GM12874 (cell line): ENCODE data around the gene ARHGAP42.

Experiments
- TF ChIP-seq, protein P1 (sequence below): IDR thresholded peaks from 2 replicates; pipeline ENCODE4 v1.5.1; 2011; ENCODE audit warnings: low read depth, mild to moderate bottlenecking, control low read depth, low read length, moderate library complexity; ENCODE audit not compliant: insufficient read depth

ARHGAP42 gene

DNA sequence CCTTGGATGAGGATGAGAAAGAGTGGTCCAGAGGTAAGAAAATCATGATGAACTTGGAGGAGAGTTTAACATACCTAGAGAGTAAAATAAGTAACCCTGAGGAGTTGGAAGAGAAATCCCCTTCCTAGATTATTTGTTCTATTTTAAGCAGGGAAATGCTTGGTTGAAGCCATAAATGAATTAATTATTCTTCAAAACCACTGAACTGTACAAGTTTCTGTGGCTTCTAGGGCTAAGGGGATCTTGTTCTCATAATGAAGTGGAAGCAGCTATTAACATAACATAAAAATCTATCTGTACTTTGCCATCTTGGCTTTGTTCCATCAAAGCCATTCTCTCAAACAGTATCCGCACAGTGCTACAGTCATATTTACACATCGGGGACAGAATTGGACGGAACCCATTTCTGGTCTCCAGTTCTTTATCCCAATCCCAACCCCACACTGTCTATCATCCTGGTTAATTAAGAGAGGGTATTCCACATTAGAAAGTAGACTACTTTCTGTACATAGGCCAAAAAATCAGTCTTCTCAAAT is 14.5 kb upstream of the ARHGAP42 start:
- TF ChIP-seq, protein P1, sequence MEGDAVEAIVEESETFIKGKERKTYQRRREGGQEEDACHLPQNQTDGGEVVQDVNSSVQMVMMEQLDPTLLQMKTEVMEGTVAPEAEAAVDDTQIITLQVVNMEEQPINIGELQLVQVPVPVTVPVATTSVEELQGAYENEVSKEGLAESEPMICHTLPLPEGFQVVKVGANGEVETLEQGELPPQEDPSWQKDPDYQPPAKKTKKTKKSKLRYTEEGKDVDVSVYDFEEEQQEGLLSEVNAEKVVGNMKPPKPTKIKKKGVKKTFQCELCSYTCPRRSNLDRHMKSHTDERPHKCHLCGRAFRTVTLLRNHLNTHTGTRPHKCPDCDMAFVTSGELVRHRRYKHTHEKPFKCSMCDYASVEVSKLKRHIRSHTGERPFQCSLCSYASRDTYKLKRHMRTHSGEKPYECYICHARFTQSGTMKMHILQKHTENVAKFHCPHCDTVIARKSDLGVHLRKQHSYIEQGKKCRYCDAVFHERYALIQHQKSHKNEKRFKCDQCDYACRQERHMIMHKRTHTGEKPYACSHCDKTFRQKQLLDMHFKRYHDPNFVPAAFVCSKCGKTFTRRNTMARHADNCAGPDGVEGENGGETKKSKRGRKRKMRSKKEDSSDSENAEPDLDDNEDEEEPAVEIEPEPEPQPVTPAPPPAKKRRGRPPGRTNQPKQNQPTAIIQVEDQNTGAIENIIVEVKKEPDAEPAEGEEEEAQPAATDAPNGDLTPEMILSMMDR: no peak

DNA sequence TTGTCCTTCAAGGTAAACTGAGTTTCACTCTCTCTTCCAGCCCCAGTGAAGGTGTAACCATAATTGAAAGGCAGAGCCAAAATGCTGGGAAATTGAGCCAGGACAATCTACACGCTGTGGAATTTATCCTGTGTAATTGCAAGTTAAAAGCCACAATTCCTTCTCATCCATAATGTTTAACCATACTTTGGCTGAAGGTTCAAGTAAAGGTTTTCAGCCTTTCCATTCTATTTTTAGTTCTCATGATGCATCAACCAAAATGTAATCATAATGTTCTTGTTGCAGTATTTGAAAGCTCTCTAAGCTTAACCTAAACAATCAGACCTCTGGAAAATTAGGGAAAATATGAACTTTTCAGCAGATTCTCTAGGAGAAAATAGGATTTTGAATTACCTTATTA is 14.0 kb upstream of the ARHGAP42 start:
- TF ChIP-seq, protein P1: no peak

DNA sequence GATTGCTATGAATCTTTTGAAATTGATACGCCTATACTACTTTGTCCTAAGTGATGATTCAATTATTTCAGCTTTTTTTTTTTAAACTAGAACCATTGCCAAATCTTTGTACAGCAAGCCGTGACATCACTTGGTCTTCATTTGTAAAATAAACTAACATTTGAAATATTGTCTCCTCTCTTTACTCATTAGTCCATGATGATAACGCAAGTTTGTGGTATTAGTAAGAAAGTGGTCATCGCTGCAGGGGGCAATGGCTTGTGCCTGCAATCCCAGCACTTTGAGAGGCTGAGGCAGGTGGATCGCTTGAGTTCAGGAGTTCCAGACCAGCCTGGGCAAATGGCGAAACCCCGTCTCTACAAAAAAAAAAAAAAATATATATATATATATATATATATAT is 12.9 kb upstream of the ARHGAP42 start:
- TF ChIP-seq, protein P1: no peak

DNA sequence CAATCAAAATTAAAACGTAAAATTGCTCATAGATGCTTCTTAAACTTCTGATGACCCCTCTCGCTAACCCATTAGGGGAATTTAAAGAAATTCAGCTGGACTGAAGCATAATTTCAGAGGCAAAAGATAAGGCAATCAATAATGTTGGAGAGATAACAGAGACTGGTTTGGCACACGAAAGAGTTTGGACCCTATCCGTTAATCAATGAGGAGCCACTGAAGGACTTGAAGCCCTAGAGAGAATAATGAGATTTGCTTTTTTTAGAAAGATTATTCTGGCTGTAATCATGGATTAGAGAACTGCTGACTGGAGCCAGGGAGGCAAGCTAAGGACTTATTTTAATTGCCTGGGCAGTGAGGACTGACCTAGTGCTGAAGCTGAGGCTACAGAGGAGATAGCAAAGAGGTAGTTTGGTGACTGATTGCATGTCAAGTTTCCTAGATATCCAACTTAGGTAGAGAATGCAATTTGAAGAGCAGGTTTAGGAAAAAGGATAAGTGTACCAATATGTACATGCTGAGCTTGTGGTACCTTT is 11.9 kb upstream of the ARHGAP42 start:
- TF ChIP-seq, protein P1: no peak

DNA sequence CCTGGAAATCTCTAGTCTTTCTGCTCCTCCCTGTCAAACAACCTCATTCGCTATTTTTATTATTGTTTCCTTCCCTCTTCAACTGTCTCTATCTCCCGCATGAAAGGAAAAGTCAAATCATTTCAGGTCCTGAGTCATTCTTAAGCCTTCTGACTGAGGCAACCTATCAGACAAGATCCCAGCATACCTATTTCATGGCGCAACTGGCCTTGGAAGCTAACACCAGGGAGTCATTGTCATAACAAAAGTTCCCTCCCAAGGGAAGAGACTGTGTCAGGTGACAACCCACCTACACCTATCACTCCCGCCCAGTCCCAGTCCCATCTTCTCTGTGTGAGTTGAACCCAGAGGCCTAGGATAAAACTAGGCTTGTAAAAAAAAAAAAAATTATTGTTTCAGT is 10.2 kb upstream of the ARHGAP42 start:
- TF ChIP-seq, protein P1: no peak

DNA sequence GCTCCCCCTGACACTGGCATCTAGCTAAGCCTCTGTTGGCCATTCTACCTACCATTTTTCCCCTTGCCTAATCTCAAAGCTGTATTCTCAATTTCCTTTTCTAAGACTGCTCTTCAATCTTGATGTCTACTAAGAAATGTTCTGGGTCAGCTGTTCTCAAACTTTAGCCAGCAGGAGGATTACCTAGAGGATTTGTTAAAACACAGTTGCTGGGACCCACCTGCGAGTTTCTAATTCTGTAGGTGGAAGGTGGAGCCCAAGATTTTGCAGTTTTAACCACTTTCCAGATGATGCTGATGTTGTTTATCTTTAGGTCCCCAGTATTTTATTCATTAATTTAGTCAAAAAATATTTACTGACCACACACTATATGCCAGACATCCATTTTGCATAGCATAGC is 9.3 kb upstream of the ARHGAP42 start:
- TF ChIP-seq, protein P1: no peak

DNA sequence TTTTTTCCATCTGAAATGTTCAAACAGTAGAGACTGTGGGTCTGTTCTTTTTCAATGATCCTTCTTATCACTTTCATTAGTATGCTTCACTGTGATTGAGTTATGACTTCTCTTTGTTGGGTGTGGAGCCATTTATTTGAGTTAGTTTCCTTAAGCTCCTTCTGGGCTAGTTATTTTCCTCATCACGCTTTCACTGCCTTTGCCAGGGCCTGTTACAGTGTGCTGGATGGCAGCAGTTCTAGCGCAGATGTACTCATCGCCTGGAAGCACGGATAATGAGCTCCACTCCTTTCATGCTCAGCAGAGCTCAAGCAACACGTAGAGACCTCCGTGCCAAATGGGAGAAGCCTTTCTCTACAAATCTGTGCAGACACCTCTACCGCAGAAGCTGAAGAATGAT is 7.0 kb upstream of the ARHGAP42 start:
- TF ChIP-seq, protein P1: no peak
